K562 (cell line): ENCODE data around the gene SLC12A6. TPM values are rescaled to one million over a fixed set of nuclear protein-coding genes. Genes with fewer than 3 reads are reported as not detected.

Experiments
- EP400 ChIP-seq: fragments of 450-650 bp; IDR thresholded peaks from 2 replicates; pipeline ENCODE4 v1.6.1; 2017; ENCODE audit warnings: antibody characterized with exemption, mild to moderate bottlenecking, moderate library complexity
- FOXK1 ChIP-seq: sonication (generic); formaldehyde crosslinking; IDR thresholded peaks from 2 replicates; pipeline ENCODE4 v1.8.0; 2022; ENCODE audit warnings: missing genetic modification reagents, mild to moderate bottlenecking, borderline replicate concordance
- HOMEZ ChIP-seq: fragments of 250-450 bp; sonication (Bioruptor Pico); IDR thresholded peaks from 2 replicates; pipeline ENCODE4 v1.4.0; 2020; ENCODE audit warnings: mild to moderate bottlenecking, moderate library complexity
- ID3 ChIP-seq, 2 experiments: fragments of 250-450 bp in 1 of 2; fragments of 450-650 bp in 1 of 2; sonication (Bioruptor Pico) in 1 of 2; IDR thresholded peaks; 2 replicates each; pipeline versions ENCODE4 v1.6.1 to v1.8.0; 2016 to 2021; ENCODE audit warnings: mild to moderate bottlenecking in 2 of 2, moderate library complexity in 2 of 2, missing compliant biosample characterization in 1 of 2, missing genetic modification characterization in 1 of 2
- NCOA1 ChIP-seq: fragments of 450-650 bp; IDR thresholded peaks from 2 replicates; pipeline ENCODE4 v1.6.1; 2016; ENCODE audit warnings: low read depth
- RBM14 ChIP-seq: fragments of 200-400 bp; formaldehyde crosslinking; IDR thresholded peaks from 2 replicates; pipeline ENCODE4 v1.6.1; 2018; ENCODE audit warnings: low read depth, mild to moderate bottlenecking, low read length, moderate library complexity, borderline replicate concordance; ENCODE audit not compliant: insufficient read depth
- RHOXF2B ChIP-seq: fragments of 250-450 bp; sonication (Bioruptor Pico); conservative IDR thresholded peaks from 2 replicates; pipeline ENCODE4 v1.5.1; 2021
- SREBF2 ChIP-seq: sonication (generic); formaldehyde crosslinking; IDR thresholded peaks from 2 replicates; pipeline ENCODE4 v1.4.0; 2020; ENCODE audit warnings: mild to moderate bottlenecking, missing genetic modification reagents
- SRSF1 ChIP-seq: fragments of 200-400 bp; formaldehyde crosslinking; IDR thresholded peaks from 2 replicates; pipeline ENCODE4 v1.6.1; 2017; ENCODE audit warnings: mild to moderate bottlenecking, low read depth, low read length, moderate library complexity
- TAF15 ChIP-seq: fragments of 200-400 bp; formaldehyde crosslinking; IDR thresholded peaks from 2 replicates; pipeline ENCODE4 v1.6.1; 2017; ENCODE audit warnings: mild to moderate bottlenecking, low read depth, low read length, moderate library complexity
- TSHZ1 ChIP-seq: fragments of 250-450 bp; sonication (Bioruptor Pico); IDR thresholded peaks from 2 replicates; pipeline ENCODE4 v1.4.0; 2020; ENCODE audit warnings: mild to moderate bottlenecking, moderate library complexity
- YBX1 ChIP-seq: fragments of 450-650 bp; IDR thresholded peaks from 2 replicates; pipeline ENCODE4 v1.7.1; 2016; ENCODE audit warnings: mild to moderate bottlenecking
- ZBTB7A ChIP-seq: IDR thresholded peaks from 2 replicates; pipeline ENCODE4 v1.6.1; 2011; ENCODE audit warnings: low read depth, mild to moderate bottlenecking, low read length, moderate library complexity, borderline replicate concordance; ENCODE audit not compliant: control insufficient read depth
- ZC3H11A ChIP-seq: IDR thresholded peaks from 2 replicates; pipeline ENCODE4 v1.6.1; 2012; ENCODE audit warnings: low read depth, low read length, improper control_type of control experiment
- ZC3H4 ChIP-seq: sonication (generic); formaldehyde crosslinking; IDR thresholded peaks from 2 replicates; pipeline ENCODE4 v1.9.0; 2021; ENCODE audit warnings: missing genetic modification reagents, borderline replicate concordance
- ZNF347 ChIP-seq: fragments of 450-650 bp; formaldehyde crosslinking; IDR thresholded peaks from 2 replicates; pipeline ENCODE4 v1.4.0; 2020; ENCODE audit warnings: low read depth, mild to moderate bottlenecking, moderate library complexity
- ZNF584 ChIP-seq: fragments of 200-800 bp; sonication (Bioruptor generic); IDR thresholded peaks from 2 replicates; pipeline ENCODE4 v1.6.1; 2016; ENCODE audit warnings: low read depth, mild to moderate bottlenecking, missing genetic modification characterization, missing compliant biosample characterization
- ZSCAN29 ChIP-seq: fragments of 450-650 bp; IDR thresholded peaks from 2 replicates; pipeline ENCODE4 v1.6.1; 2017
- polyA plus RNA-seq, 8 experiments: library from polyadenylated mRNA; depleted of rRNA in 4 of 8; stranded (reverse) in 5 of 8; unstranded in 3 of 8; fragments of >200 nt; fragmentation: Nextera tagmentation in 2 of 8; fragmentation: Illumina TruSeq in 1 of 8; extraction: Ambion mirVana in 2 of 8; extraction: Trizol in 1 of 8; gene quantifications; 2 replicates each; pipeline versions ENCODE4 v1.2.1 to v1.2.3, GENCODE V29; 2011 to 2014; ENCODE audit warnings: inconsistent platforms in 1 of 8, missing spikeins in 1 of 8
- total RNA-seq, 7 experiments: library from RNA; depleted of rRNA in 6 of 7; stranded (reverse); fragments of >200 nt in 6 of 7; fragmentation: Illumina TruSeq in 2 of 7; extraction: Trizol in 2 of 7; gene quantifications; 2 replicates each; pipeline versions ENCODE4 v1.2.1 to v1.2.3, GENCODE V29; 2011 to 2021; ENCODE audit warnings: low replicate concordance in 1 of 7

SLC12A6 gene
- total and polyA plus RNA-seq, 9 of the 15 experiments (the other 6 are each of a cell fraction or from before 2014, with no cell fraction given) = 1.4 to 16.4 (median 6.7) TPM

GRCh38 chr15:34318277-34319079 lies 19.1 kb downstream of the SLC12A6 start (continued):
- no peak for TF ChIP-seq ZNF347 (CRISPR knock-in tag)
- no peak for TF ChIP-seq SREBF2 (CRISPR knock-in tag)
- no peak for TF ChIP-seq RHOXF2B (CRISPR knock-in tag)
- TF ChIP-seq ZSCAN29 = peak; percentile 31; the same call in 1 of the 2 replicates
- TF ChIP-seq SRSF1 = no peak
- peak; percentile 47 for TF ChIP-seq EP400
- TF ChIP-seq HOMEZ (CRISPR knock-in tag) = no peak
- no peak for TF ChIP-seq ZBTB7A
- no peak for TF ChIP-seq TSHZ1 (CRISPR knock-in tag)
- no peak for TF ChIP-seq ID3 (CRISPR knock-in tag; IDR thresholded peaks at IDR 0.05)
- no peak for TF ChIP-seq ID3 (tag; IDR thresholded peaks at IDR 0.05)
- no peak for TF ChIP-seq FOXK1 (CRISPR knock-in tag)
- no peak for TF ChIP-seq RBM14
- TF ChIP-seq NCOA1 = no peak
- TF ChIP-seq TAF15 = no peak
- TF ChIP-seq ZC3H4 (CRISPR knock-in tag) = no peak
- TF ChIP-seq ZC3H11A = no peak
- TF ChIP-seq YBX1 = no peak
- TF ChIP-seq ZNF584 (CRISPR knock-in tag) = no peak
